HG03196 (cell line): ENCODE results near the gene ORMDL2.
"Not testable (repeated sequence)": the region's sequence is repeated elsewhere in the genome, so short reads cannot be mapped to it uniquely, and the experiment has no call there.

Source experiments
- ATAC-seq: cut with Tn5 transposase; IDR thresholded peaks from one replicate; pipeline ENCODE4 v1.9.1; 2021; ENCODE audit not compliant: unreplicated experiment

Gene ORMDL2

DNA sequence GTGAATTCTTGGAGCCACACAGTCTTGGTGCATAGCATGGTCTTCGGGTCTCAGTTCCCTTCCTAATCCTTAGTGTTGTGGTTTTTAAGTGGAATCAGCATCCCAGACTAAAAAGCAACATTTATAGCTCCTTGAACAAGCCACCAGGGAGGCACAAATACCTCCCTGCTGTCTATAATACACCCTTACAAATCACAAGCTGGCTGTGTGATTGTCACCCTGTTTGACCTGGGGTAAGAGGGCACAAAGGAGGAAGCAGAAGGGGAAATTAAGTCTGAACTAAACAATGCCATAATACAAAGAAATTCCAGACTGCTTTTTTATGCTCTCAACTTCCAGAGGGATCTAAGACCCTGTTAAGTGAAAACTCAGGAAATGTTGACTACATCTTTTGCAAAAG is 32.6 kb downstream of the ORMDL2 start:
- ATAC-seq, result no peak

DNA sequence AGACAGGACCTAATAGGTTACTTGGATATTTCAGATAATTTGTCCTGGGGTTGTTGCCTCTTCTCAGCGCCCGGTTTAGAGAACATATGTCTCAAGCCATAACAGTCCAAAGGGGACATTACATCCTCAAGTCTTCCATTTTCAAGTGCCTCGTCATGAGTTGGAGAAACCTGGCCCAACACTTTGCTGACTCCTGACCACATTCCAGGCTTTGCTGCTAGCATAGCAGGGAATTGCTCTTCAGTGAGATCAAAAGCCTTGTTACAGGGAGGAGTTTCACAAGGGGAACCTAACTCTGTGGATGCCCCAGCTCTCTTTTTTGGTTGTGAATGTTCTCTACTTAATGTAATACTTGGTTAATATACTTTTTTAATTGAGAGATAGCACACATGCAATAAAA is 33.1 kb downstream of the ORMDL2 start:
- ATAC-seq, result no peak

- no peak for ATAC-seq
Observed at GRCh38 chr12:55852740-55853139, 34.9 kb downstream of the ORMDL2 start.

GRCh38 chr12:55861396-55861795 is 43.6 kb downstream of the ORMDL2 start:
- no peak for ATAC-seq

- no peak for ATAC-seq
Observed at GRCh38 chr12:55861871-55862270, 44.0 kb downstream of the ORMDL2 start.

DNA sequence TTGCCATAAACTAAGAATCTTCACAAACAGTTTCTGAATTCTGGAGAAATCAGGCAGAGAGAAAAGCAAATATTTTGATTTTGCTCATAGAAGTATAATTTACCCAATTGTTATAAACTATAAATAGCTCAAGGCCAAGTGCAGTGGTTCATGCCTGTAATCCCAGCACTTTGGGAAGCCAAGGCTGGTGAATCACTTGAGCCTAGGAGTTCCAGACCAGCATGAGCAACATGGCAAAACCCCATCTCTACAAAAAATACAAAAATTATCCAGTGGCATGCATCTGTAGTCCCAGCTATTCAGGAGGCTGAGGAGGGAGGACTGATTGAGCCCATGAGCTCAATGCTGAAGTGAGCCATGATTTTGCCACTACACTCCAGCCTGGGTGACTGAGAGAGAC is 44.4 kb downstream of the ORMDL2 start:
- ATAC-seq, result no peak

DNA sequence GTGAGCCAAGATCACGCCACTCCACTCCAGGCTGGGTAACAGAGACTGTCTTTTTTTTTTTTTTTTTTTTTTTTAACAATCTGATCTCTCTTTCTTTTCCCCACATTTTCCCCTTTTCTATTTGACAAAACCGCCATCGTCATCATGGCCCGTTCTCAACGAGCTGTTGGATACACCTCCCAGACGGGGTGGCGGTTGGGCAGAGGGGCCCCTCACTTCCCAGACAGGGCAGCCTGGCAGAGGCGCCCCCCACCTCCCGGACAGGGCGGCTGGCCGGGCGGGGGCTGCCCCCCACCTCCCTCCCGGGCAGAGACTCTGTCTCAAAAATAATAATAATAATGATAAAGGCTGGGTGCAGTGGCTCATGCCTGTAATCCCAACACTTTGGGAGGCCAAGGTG is 45.1 kb downstream of the ORMDL2 start:
- not testable (repeated sequence) for ATAC-seq

DNA sequence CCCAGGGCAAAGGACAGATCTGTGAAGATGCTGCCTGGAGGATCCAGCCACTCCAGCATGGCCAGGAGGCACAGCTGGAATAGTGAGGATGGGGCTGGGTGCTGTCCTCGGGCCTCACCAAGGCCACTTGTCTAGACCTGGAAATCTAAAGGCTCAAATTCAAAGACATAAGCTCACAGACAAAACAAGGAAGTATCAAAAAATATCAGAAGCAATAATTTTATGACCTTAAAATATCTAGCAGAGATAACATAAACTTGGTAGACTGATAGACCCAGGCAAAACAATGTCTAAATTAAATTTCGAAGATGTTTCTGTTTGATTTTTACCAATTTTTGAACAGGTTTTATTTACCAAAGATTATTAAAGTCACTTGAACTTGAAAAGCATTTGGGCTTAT is 47.5 kb downstream of the ORMDL2 start:
- no peak for ATAC-seq

- ATAC-seq, result not testable (repeated sequence)
Observed at GRCh38 chr12:55866454-55867004, 48.7 kb downstream of the ORMDL2 start.
